Measurements from ENCODE around the gene MRPS26.

GRCh38 chr20:3059489-3059888, 13.6 kb downstream of the MRPS26 start:
- TF ChIP-seq, protein P1, sequence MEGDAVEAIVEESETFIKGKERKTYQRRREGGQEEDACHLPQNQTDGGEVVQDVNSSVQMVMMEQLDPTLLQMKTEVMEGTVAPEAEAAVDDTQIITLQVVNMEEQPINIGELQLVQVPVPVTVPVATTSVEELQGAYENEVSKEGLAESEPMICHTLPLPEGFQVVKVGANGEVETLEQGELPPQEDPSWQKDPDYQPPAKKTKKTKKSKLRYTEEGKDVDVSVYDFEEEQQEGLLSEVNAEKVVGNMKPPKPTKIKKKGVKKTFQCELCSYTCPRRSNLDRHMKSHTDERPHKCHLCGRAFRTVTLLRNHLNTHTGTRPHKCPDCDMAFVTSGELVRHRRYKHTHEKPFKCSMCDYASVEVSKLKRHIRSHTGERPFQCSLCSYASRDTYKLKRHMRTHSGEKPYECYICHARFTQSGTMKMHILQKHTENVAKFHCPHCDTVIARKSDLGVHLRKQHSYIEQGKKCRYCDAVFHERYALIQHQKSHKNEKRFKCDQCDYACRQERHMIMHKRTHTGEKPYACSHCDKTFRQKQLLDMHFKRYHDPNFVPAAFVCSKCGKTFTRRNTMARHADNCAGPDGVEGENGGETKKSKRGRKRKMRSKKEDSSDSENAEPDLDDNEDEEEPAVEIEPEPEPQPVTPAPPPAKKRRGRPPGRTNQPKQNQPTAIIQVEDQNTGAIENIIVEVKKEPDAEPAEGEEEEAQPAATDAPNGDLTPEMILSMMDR (IDR thresholded peaks at IDR 0.05): no peak
- TF ChIP-seq EZH2 (IDR thresholded peaks at IDR 0.05) (no peak), EZH2phosphoT487 (IDR thresholded peaks at IDR 0.05) (no peak)

All from neural progenitor cell (in vitro differentiated cells).